SJCRH30 (cell line): ENCODE data around the gene ABCA5. TPM values are rescaled to one million over a fixed set of nuclear protein-coding genes. Genes with fewer than 3 reads are reported as not detected.
"Not testable (repeated sequence)": the region's sequence is repeated elsewhere in the genome, so short reads cannot be mapped to it uniquely, and the experiment has no call there.

Experiments used
- DNase-seq, 2 experiments: peaks; one replicate each; pipeline ENCODE4 v3.0.0-alpha.2; 2015 to 2020
- H3K27ac ChIP-seq: fragments of 250-450 bp; sonication (Bioruptor Pico); 2 replicates; pipeline ENCODE4 v1.5.1; 2020; ENCODE audit warnings: mild to moderate bottlenecking, moderate library complexity
- H3K27me3 ChIP-seq: fragments of 250-450 bp; sonication (Bioruptor Pico); 2 replicates; pipeline ENCODE4 v1.5.1; 2020; ENCODE audit warnings: mild to moderate bottlenecking, moderate library complexity
- H3K36me3 ChIP-seq: fragments of 250-450 bp; sonication (Bioruptor Pico); 2 replicates; pipeline ENCODE4 v1.5.1; 2020; ENCODE audit warnings: mild to moderate bottlenecking, moderate library complexity
- H3K4me1 ChIP-seq: fragments of 250-450 bp; sonication (Bioruptor Pico); 2 replicates; pipeline ENCODE4 v1.5.1; 2020; ENCODE audit warnings: mild to moderate bottlenecking, moderate library complexity
- H3K4me3 ChIP-seq: fragments of 250-450 bp; sonication (Bioruptor Pico); 2 replicates; pipeline ENCODE4 v1.5.1; 2020; ENCODE audit warnings: mild to moderate bottlenecking, moderate library complexity
- H3K9me3 ChIP-seq: fragments of 250-450 bp; sonication (Bioruptor Pico); replicated peaks from 2 replicates; pipeline ENCODE4 v1.5.1; 2020; ENCODE audit warnings: mild to moderate bottlenecking, moderate library complexity
- total RNA-seq: library from RNA; depleted of rRNA; stranded (reverse); fragments of >200 nt; shearing (Covaris generic); gene quantifications from 2 replicates; pipeline ENCODE4 v1.2.3, GENCODE V29; 2014; rRNA removed

ABCA5 gene
- total RNA-seq, 1 experiment from 2014 or later = not detected

DNA sequence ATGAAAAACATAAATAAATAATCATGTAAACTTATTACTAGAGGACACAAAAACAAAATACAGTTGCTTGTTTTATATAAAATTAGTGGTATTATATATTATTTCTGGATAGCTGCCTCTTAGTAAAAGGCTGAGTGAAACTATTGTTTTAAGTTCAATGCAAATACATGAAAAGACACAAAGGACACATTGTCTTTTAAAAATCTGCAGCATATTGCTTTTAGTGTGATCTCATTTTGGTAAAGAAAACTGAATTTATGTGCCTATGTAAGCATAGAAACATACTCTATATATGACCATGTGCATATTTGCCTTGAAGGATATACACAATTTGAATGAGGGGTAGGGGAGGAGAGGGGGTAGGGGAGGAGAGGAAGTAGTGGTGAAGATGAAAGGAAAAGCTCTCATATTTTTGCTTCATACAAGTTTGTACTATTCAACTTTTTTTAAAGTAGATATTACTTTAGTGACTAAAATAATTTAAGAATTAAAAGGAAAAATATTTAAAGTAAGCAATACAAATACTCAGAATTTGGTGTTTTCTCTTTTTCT is 104.2 kb downstream of the ABCA5 start:
- DNase-seq = no peak
- H3K27me3 ChIP-seq = no peaks in the 10 kb centered on the region
- H3K4me1 ChIP-seq = no peaks in the 10 kb centered on the region
- no peaks in the 10 kb centered on the region for H3K36me3 ChIP-seq
- H3K4me3 ChIP-seq = no peak overlapping the region
- H3K9me3 ChIP-seq = no peaks in the 10 kb centered on the region
- H3K27ac ChIP-seq = no peak overlapping the region

DNA sequence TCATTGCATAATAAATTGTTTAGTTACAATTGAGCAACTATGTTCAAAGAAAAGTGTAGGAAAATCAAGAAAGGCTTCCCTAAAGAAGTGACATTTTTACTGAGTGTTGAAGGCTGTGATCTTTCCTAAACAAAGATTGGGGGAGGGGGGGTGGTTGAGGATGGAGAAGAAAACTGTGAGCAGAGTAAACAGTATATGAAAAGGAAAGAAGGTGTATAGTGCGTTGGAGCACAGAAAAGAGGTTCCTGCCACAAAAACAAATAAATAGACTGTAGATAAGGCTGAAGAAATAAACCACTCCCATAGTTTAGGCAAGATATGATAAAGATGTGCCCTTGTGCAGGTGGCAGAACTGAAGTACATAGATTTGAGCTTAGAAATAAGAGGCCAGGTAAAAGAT is 106.8 kb downstream of the ABCA5 start:
- H3K27me3 ChIP-seq = no peaks in the 10 kb centered on the region
- H3K36me3 ChIP-seq = no peaks in the 10 kb centered on the region
- no peaks in the 10 kb centered on the region for H3K4me1 ChIP-seq
- no peak overlapping the region for H3K4me3 ChIP-seq
- H3K27ac ChIP-seq = no peak overlapping the region
- H3K9me3 ChIP-seq = no peaks in the 10 kb centered on the region
- no peak for DNase-seq

DNA sequence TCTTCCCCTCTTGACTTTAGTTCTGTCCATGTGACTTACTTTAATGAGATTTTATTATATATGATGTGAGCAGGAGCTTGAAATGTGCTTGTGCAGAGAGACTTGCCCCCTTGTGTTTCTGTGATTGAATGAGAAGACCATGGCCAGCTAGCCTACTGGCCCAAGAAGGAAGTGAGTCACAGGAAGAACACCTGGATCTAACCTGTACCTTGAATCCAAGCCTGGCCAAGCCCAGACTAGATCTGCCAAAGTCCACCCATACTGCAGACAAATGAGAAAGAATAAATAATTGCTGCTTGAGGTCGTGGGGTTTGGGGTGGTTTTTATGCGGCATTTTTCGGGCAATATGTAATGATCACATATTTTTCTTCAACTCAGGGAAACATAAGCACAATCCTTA is 107.9 kb downstream of the ABCA5 start:
- Histone ChIP-seq H3K27ac (no peak overlapping the region), H3K4me1 (no peaks in the 10 kb centered on the region), H3K27me3 (no peaks in the 10 kb centered on the region), H3K9me3 (no peaks in the 10 kb centered on the region), H3K36me3 (no peaks in the 10 kb centered on the region), H3K4me3 (no peak overlapping the region)
- DNase-seq = no peak

DNA sequence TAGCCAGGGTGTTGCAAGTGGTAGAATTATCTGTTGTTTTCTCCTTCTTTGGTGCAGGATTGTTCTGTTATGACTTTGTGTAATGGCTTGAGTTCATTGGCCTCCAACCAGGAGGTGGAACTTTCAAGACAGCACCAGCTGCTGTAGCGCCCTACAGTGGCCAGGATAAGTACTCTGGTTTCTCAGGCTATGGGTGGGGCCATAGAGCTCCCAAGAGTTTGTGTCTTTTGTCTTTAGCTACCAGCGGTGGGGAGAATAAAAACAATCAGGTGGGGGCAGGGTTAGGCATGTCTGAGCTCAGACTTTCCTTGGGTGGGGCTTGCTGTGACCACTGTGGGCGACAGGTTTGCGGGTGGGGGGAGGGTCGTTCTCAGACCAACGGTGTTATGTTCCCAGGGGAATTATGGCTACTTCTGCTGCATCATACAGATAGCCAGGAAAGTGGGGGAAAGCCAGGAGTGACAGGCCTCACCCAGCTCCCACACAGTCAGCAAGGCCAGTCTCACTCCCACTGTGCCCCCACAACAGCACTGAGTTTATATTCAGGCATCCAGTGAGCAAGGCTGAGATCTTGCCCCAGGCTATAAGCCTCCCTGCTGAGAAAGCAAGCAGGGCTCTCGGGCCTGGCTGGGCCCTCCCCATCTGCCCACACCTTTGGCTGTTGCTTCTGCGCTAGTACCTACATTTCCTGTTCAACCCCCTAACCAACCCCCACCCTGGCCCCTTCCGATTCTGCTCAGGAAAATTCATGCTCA is 113.7 kb downstream of the ABCA5 start:
- no peak overlapping the region for H3K4me3 ChIP-seq
- H3K27me3 ChIP-seq = no peaks in the 10 kb centered on the region
- H3K27ac ChIP-seq = no peak overlapping the region
- H3K36me3 ChIP-seq = no peaks in the 10 kb centered on the region
- H3K9me3 ChIP-seq = no peaks in the 10 kb centered on the region
- no peaks in the 10 kb centered on the region for H3K4me1 ChIP-seq
- DNase-seq = peak in 1 of 2 experiments; percentile 8

DNA sequence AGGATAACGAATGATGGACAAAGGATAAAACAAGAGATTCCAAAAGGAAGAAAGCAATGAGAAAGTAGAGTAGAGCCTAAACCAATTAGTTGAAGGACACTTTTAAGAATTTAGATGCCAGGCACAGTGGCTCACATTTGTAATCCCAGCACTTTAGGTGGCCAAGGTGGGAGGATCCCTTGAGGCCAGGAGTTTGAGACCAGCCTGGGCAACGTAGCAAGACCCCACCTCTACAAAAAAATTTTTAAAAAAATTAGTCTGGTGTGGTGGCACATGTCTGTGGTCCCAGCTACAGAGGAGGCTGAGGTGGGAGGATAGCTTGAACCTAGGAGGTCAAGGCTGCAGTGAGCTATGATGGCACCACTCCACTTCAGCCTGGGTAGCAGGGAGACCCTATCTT is 118.3 kb downstream of the ABCA5 start:
- Histone ChIP-seq H3K9me3 (no peaks in the 10 kb centered on the region), H3K4me1 (no peaks in the 10 kb centered on the region), H3K27me3 (no peaks in the 10 kb centered on the region), H3K4me3 (no peak overlapping the region), H3K36me3 (no peaks in the 10 kb centered on the region), H3K27ac (no peak overlapping the region)
- DNase-seq = no peak

DNA sequence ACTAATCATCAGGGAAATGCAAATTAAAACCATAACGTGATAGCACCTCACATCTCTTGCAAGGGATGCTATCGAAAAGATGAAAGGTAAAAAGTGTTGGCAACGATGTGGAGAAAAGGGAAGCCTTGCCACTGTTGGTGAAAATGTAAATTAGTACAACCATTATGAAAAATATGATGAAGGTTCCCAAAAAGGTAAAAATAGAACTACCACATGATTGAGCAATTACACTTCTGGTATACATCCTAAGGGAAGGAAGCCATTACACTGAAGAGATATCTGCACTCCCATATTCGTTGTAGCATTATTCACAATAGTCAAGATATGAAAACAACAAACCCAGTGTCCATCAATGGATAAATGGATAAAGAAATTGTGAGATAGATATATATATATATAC is 119.8 kb downstream of the ABCA5 start:
- no peak for DNase-seq
- no peaks in the 10 kb centered on the region for H3K4me1 ChIP-seq
- no peak overlapping the region for H3K27ac ChIP-seq
- H3K36me3 ChIP-seq = no peaks in the 10 kb centered on the region
- H3K27me3 ChIP-seq = no peaks in the 10 kb centered on the region
- no peaks in the 10 kb centered on the region for H3K9me3 ChIP-seq
- H3K4me3 ChIP-seq = no peak overlapping the region

DNA sequence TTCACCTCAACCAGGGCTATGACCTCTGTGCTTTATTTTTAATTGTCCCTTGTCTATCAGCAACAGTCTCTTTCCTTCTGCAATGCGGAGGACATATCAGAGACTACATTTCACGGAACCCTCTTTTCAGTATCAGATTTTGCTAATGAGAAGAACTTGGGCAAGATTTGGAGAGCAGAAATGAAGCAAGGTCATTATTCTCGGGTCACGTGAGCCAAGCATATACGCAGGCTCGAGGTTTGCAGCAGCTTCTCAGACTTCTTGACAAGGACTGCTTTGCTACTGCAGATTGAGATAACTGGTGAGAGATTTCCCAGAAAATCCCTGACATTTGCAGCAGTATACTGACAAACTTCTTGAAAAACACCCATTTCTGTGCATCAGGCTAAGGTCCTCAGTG is 128.7 kb downstream of the ABCA5 start:
- Histone ChIP-seq H3K9me3 (no peaks in the 10 kb centered on the region), H3K27me3 (0 out of 2 replicates have a peak, but pooled peaks cover 2% of the 10 kb centered on the region), H3K27ac (no peak overlapping the region), H3K4me1 (no peaks in the 10 kb centered on the region), H3K36me3 (no peaks in the 10 kb centered on the region), H3K4me3 (no peak overlapping the region)
- no peak for DNase-seq

DNA sequence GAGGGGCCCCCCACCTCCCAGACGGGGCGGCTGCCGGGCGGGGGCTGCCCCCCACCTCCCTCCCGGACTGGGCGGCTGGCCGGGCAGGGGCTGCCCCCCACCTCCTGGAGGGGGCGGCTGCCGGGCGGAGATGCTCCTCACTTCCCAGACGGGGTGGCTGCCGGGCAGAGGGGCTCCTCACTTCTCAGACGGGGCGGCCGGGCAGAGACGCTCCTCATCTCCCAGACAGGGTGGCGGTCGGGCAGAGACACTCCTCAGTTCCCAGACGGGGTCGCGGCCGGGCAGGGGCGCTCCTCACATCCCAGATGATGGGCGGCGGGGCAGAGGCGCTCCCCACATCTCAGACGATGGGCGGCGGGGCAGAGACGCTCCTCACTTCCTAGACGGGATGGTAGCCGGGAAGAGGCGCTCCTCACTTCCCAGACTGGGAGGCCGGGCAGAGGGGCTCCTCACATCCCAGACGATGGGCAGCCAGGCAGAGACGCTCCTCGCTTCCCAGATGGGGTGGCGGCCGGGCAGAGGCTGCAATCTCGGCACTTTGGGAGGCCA is 130.8 kb downstream of the ABCA5 start:
- H3K4me1 ChIP-seq, H3K9me3 ChIP-seq, H3K27me3 ChIP-seq, H3K4me3 ChIP-seq, DNase-seq, H3K36me3 ChIP-seq, H3K27ac ChIP-seq: not testable (repeated sequence)

Other genes starting within 250 kb of the ABCA5 start
- not detected in 2 replicates for gene ABCA6, start 185.2 kb downstream of the ABCA5 start, total RNA-seq
- gene ABCA10, start 98.3 kb downstream of the ABCA5 start, total RNA-seq = not detected in 2 replicates
- gene MAP2K6, start 87.6 kb upstream of the ABCA5 start, total RNA-seq = 0.30 and 0.55 TPM in 2 replicates